Coronary artery (tissue), 2 donors: ENCODE measurements around the gene MS4A10.

Experiments used
- DNase-seq: peaks from one replicate; pipeline ENCODE4 v3.0.0-alpha.2; 2017; ENCODE audit warnings: low spot score
- H3K27ac ChIP-seq, 2 donors: fragments of 200-600 bp; sonication (generic); one replicate each; pipeline ENCODE4 v1.5.1; 2016 to 2019
- H3K4me3 ChIP-seq: fragments of 200-600 bp; sonication (generic); 2 replicates; pipeline ENCODE4 v1.5.1; 2016; ENCODE audit warnings: mild to moderate bottlenecking, moderate library complexity
- CTCF ChIP-seq: fragments of 200-600 bp; sonication (generic); IDR thresholded peaks from one replicate; pipeline ENCODE4 v1.5.1; 2019; ENCODE audit warnings: antibody characterized with exemption

MS4A10 gene

GRCh38 chr11:60844045-60844869, 59.1 kb downstream of the MS4A10 start:
- DNase-seq: no peak
- peak overlapping the region; percentile 73 for H3K4me3 ChIP-seq
- no peak for TF ChIP-seq CTCF
- no peak overlapping the region for H3K27ac ChIP-seq

- Histone ChIP-seq H3K27ac (no peak overlapping the region), H3K4me3 (no peak overlapping the region)
- DNase-seq: no peak
- TF ChIP-seq CTCF: no peak
Observed at GRCh38 chr11:60844870-60845221, 59.7 kb downstream of the MS4A10 start.

- Histone ChIP-seq H3K27ac (no peak overlapping the region), H3K4me3 (no peak overlapping the region)
- no peak for DNase-seq
- TF ChIP-seq CTCF: no peak
Observed at GRCh38 chr11:60845338-60845737, 60.2 kb downstream of the MS4A10 start.

GRCh38 chr11:60847281-60847680, 62.1 kb downstream of the MS4A10 start:
- no peak for DNase-seq

GRCh38 chr11:60847896-60848295, 62.8 kb downstream of the MS4A10 start:
- no peak for TF ChIP-seq CTCF
- DNase-seq: no peak
- Histone ChIP-seq H3K4me3 (no peak overlapping the region), H3K27ac (no peak overlapping the region)

More at GRCh38 chr11:60847281-60847680, 62.1 kb downstream of the MS4A10 start:
- H3K4me3 ChIP-seq: no peak overlapping the region
- H3K27ac ChIP-seq: no peak overlapping the region
- no peak for TF ChIP-seq CTCF

GRCh38 chr11:60848714-60849151, 63.6 kb downstream of the MS4A10 start:
- H3K27ac ChIP-seq: no peak overlapping the region
- no peak for DNase-seq
- TF ChIP-seq CTCF: no peak
- no peak overlapping the region for H3K4me3 ChIP-seq
